Fibroblast of villous mesenchyme (primary cell): ENCODE measurements around the gene RHNO1. TPM values are rescaled to one million over a fixed set of nuclear protein-coding genes. Genes with fewer than 3 reads are reported as not detected.

Experiments used
- DNase-seq: peaks from one replicate; pipeline ENCODE4 v3.0.0-alpha.2; 2010; ENCODE audit warnings: low read depth
- H3K4me3 ChIP-seq: 2 replicates; pipeline ENCODE4 v1.5.1; 2011; ENCODE audit warnings: low read depth, mild to moderate bottlenecking, low read length
- CTCF ChIP-seq: IDR thresholded peaks from 2 replicates; pipeline ENCODE4 v1.5.1; 2012; ENCODE audit warnings: low read depth, mild to moderate bottlenecking, low read length; ENCODE audit not compliant: insufficient read depth
- total RNA-seq: library from RNA; depleted of rRNA; stranded (reverse); fragments of >200 nt; gene quantifications from 2 replicates; pipeline ENCODE4 v1.2.3, GENCODE V29; 2012

Gene RHNO1
- total RNA-seq, 1 donor: 38.0 TPM

GRCh38 chr12:2937500-2937899 is 60.5 kb downstream of the RHNO1 start:
- no peak overlapping the region for H3K4me3 ChIP-seq
- DNase-seq: no peak
- no peak for TF ChIP-seq CTCF

Other genes with a start within 250 kb of the RHNO1 start
- 25.4 and 51.8 TPM in 2 replicates for gene FKBP4, start 82.3 kb upstream of the RHNO1 start, total RNA-seq
- gene ITFG2, start 64.6 kb upstream of the RHNO1 start, total RNA-seq: 21.2 and 22.2 TPM in 2 replicates
- gene NRIP2, start 42.2 kb upstream of the RHNO1 start, total RNA-seq: under 0.01 and 0.86 TPM in 2 replicates
- gene TEX52, start 20.2 kb upstream of the RHNO1 start, total RNA-seq: not detected in 2 replicates
- 16.4 and 17.7 TPM in 2 replicates for gene FOXM1, start within 50 bp of the RHNO1 start, total RNA-seq
- 39.9 and 41.5 TPM in 2 replicates for gene TULP3, start 13.7 kb downstream of the RHNO1 start, total RNA-seq
- gene TEAD4, start 82.2 kb downstream of the RHNO1 start, total RNA-seq: 22.0 and 22.5 TPM in 2 replicates
- gene TSPAN9, start 200.2 kb downstream of the RHNO1 start, total RNA-seq: 41.6 and 76.0 TPM in 2 replicates